PC-3 (cell line): ENCODE results near the gene GLI1.

ENCODE experiments used
- CTCF ChIP-seq: fragments of 300-600 bp; sonication (generic); conservative IDR thresholded peaks from 2 replicates; pipeline ENCODE4 v1.5.1; 2017; ENCODE audit warnings: antibody characterized with exemption, low read depth, mild to moderate bottlenecking, low read length
- EZH2 ChIP-seq: fragments of 300-600 bp; sonication (generic); IDR thresholded peaks from one replicate; pipeline ENCODE4 v1.6.1; 2017; ENCODE audit warnings: antibody characterized with exemption, mild to moderate bottlenecking, low read length; ENCODE audit not compliant: unreplicated experiment

GRCh38 chr12:57430112-57430930, 29.3 kb upstream of the GLI1 start:
- TF ChIP-seq EZH2: no peak
- no peak for TF ChIP-seq CTCF
